Muscle layer of colon (tissue), 2 donors: ENCODE measurements around the gene FOXK1.
"Not testable (repeated sequence)": the region's sequence is repeated elsewhere in the genome, so short reads cannot be mapped to it uniquely, and the experiment has no call there.

Experiments used
- H3K27ac ChIP-seq: one replicate; pipeline ENCODE4 v1.7.0; 2013; ENCODE audit warnings: low read depth, mild to moderate bottlenecking, low read length, moderate library complexity
- H3K27me3 ChIP-seq, 2 donors: one replicate each; pipeline ENCODE4 v1.7.0; 2013; ENCODE audit warnings: low read length in 2 of 2, mild to moderate bottlenecking in 2 of 2; ENCODE audit not compliant: insufficient read depth in 2 of 2, control insufficient read depth in 1 of 2
- H3K36me3 ChIP-seq: one replicate; pipeline ENCODE4 v1.7.0; 2013; ENCODE audit warnings: mild to moderate bottlenecking, low read length; ENCODE audit not compliant: insufficient read depth
- H3K4me1 ChIP-seq: one replicate; pipeline ENCODE4 v1.7.0; 2013; ENCODE audit warnings: mild to moderate bottlenecking, low read length; ENCODE audit not compliant: insufficient read depth
- H3K4me3 ChIP-seq, 2 donors: one replicate each; pipeline ENCODE4 v1.7.0; 2013; ENCODE audit warnings: low read length in 2 of 2, low read depth in 1 of 2, mild to moderate bottlenecking in 1 of 2, moderate library complexity in 1 of 2
- H3K9ac ChIP-seq: one replicate; pipeline ENCODE4 v1.7.0; 2013; ENCODE audit warnings: low read length
- H3K9me3 ChIP-seq: one replicate; pipeline ENCODE4 v1.7.0; 2013; ENCODE audit warnings: mild to moderate bottlenecking, low read length
- donor health status: abdominal sarcoma.
- donor health status: Adenocarcinoma of cecum.

The FOXK1 gene

GRCh38 chr7:4670791-4671190, 11.3 kb upstream of the FOXK1 start:
- no peak overlapping the region for H3K9ac ChIP-seq
- H3K9me3 ChIP-seq: no peaks in the 10 kb centered on the region
- H3K36me3 ChIP-seq: no peaks in the 10 kb centered on the region
- H3K27me3 ChIP-seq: no peaks in the 10 kb centered on the region
- H3K4me3 ChIP-seq: no peak overlapping the region
- H3K4me1 ChIP-seq: peaks cover 13% of the 10 kb centered on the region
- no peak overlapping the region for H3K27ac ChIP-seq

- Histone ChIP-seq H3K9ac (no peak overlapping the region), H3K4me1 (no peaks in the 10 kb centered on the region), H3K9me3 (no peaks in the 10 kb centered on the region), H3K36me3 (no peaks in the 10 kb centered on the region), H3K27ac (no peak overlapping the region), H3K4me3 (no peak overlapping the region), H3K27me3 (no peaks in the 10 kb centered on the region)
These were observed 6.2 kb upstream of the FOXK1 start for GRCh38 chr7:4675771-4676367.

- H3K9ac ChIP-seq, H3K36me3 ChIP-seq, H3K27me3 ChIP-seq, H3K4me3 ChIP-seq, H3K27ac ChIP-seq, H3K9me3 ChIP-seq, H3K4me1 ChIP-seq: not testable (repeated sequence)
These were observed 4.6 kb upstream of the FOXK1 start for GRCh38 chr7:4677518-4677917.

- Histone ChIP-seq H3K27me3 (no peaks in the 10 kb centered on the region), H3K27ac (peak overlapping the region; percentile 63), H3K4me1 (peaks cover 15% of the 10 kb centered on the region), H3K9ac (no peak overlapping the region), H3K4me3 (peak overlapping the region in 1 of 2 donors; percentile 38), H3K9me3 (no peaks in the 10 kb centered on the region), H3K36me3 (no peaks in the 10 kb centered on the region)
These were observed 760 bp upstream of the FOXK1 start for GRCh38 chr7:4681218-4681851.

- H3K27me3 ChIP-seq: no peaks in the 10 kb centered on the region
- no peaks in the 10 kb centered on the region for H3K9me3 ChIP-seq
- no peaks in the 10 kb centered on the region for H3K36me3 ChIP-seq
- H3K27ac ChIP-seq: peak overlapping the region; percentile 100
- H3K4me1 ChIP-seq: peaks cover 22% of the 10 kb centered on the region
- H3K4me3 ChIP-seq: peak overlapping the region; percentile 92 to 98
- peak overlapping the region; percentile 95 for H3K9ac ChIP-seq
These were observed 537 bp downstream of the FOXK1 start for GRCh38 chr7:4682621-4683042.

GRCh38 chr7:4683043-4683883, 1.2 kb downstream of the FOXK1 start:
- no peaks in the 10 kb centered on the region for H3K9me3 ChIP-seq
- H3K36me3 ChIP-seq: no peaks in the 10 kb centered on the region
- H3K4me3 ChIP-seq: peak overlapping the region; percentile 92 to 98
- peak overlapping the region; percentile 100 for H3K27ac ChIP-seq
- peaks cover 22% of the 10 kb centered on the region for H3K4me1 ChIP-seq
- no peaks in the 10 kb centered on the region for H3K27me3 ChIP-seq
- H3K9ac ChIP-seq: peak overlapping the region; percentile 95

GRCh38 chr7:4683884-4684565, 1.9 kb downstream of the FOXK1 start:
- Histone ChIP-seq H3K9ac (peak overlapping the region; percentile 95), H3K4me3 (peak overlapping the region; percentile 92 to 98), H3K4me1 (peaks cover 22% of the 10 kb centered on the region), H3K27me3 (no peaks in the 10 kb centered on the region), H3K9me3 (no peaks in the 10 kb centered on the region), H3K36me3 (no peaks in the 10 kb centered on the region), H3K27ac (peak overlapping the region; percentile 100)

- H3K27me3 ChIP-seq: no peaks in the 10 kb centered on the region
- peak overlapping the region in 1 of 2 donors; percentile 92 for H3K4me3 ChIP-seq
- peaks cover 30% of the 10 kb centered on the region for H3K4me1 ChIP-seq
- H3K9me3 ChIP-seq: no peaks in the 10 kb centered on the region
- H3K27ac ChIP-seq: peak overlapping the region; percentile 100
- no peaks in the 10 kb centered on the region for H3K36me3 ChIP-seq
- peak overlapping the region; percentile 95 for H3K9ac ChIP-seq
These were observed 2.8 kb downstream of the FOXK1 start for GRCh38 chr7:4684846-4685245.

- H3K4me3 ChIP-seq, H3K36me3 ChIP-seq, H3K9ac ChIP-seq, H3K9me3 ChIP-seq, H3K27ac ChIP-seq, H3K27me3 ChIP-seq: not testable (repeated sequence)
- H3K4me1 ChIP-seq: peaks cover 38% of the 10 kb centered on the region
These were observed 3.6 kb downstream of the FOXK1 start for GRCh38 chr7:4685676-4686075.

- Histone ChIP-seq H3K9ac (no peak overlapping the region), H3K4me3 (no peak overlapping the region), H3K4me1 (peaks cover 57% of the 10 kb centered on the region), H3K36me3 (no peaks in the 10 kb centered on the region), H3K27ac (no peak overlapping the region), H3K9me3 (no peaks in the 10 kb centered on the region), H3K27me3 (no peaks in the 10 kb centered on the region)
These were observed 5.9 kb downstream of the FOXK1 start for GRCh38 chr7:4687956-4688355.

- Histone ChIP-seq H3K27me3 (no peaks in the 10 kb centered on the region), H3K4me1 (peaks cover 69% of the 10 kb centered on the region), H3K27ac (no peak overlapping the region), H3K4me3 (peak overlapping the region in 1 of 2 donors; percentile 53), H3K9me3 (no peaks in the 10 kb centered on the region), H3K9ac (peak overlapping the region; percentile 25), H3K36me3 (no peaks in the 10 kb centered on the region)
These were observed 7.1 kb downstream of the FOXK1 start for GRCh38 chr7:4689151-4689550.
